GM12873 (cell line): ENCODE results near the gene MSRB1.

ENCODE experiments used
- TF ChIP-seq, protein P1 (sequence below): IDR thresholded peaks from 2 replicates; pipeline ENCODE4 v1.5.1; 2012; ENCODE audit warnings: low read depth, mild to moderate bottlenecking, moderate library complexity, low read length, control low read depth; ENCODE audit not compliant: insufficient read depth; ENCODE audit errors: missing control alignments

Gene MSRB1

DNA sequence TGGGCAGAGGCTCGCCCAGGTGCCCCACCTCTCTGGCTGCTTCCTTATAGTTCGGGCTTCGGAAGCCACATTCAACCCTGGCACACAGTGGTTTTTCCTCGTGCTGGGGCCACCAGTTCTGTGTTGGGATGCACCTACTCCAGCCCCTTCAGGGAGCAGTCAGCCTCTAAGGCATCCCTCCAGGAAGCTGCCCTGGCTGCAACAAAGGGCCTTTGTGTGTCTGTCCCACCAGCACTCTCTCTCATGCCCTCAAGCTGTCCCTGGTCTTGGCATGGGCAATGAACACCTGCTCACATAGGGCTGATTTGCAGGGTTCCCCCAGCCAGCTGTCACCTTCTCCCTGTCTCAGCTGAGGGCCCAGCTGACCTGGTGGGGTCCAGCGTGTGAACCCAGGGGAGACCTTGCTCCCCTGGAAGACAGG lies 39.0 kb upstream of the MSRB1 start:
- TF ChIP-seq, protein P1, sequence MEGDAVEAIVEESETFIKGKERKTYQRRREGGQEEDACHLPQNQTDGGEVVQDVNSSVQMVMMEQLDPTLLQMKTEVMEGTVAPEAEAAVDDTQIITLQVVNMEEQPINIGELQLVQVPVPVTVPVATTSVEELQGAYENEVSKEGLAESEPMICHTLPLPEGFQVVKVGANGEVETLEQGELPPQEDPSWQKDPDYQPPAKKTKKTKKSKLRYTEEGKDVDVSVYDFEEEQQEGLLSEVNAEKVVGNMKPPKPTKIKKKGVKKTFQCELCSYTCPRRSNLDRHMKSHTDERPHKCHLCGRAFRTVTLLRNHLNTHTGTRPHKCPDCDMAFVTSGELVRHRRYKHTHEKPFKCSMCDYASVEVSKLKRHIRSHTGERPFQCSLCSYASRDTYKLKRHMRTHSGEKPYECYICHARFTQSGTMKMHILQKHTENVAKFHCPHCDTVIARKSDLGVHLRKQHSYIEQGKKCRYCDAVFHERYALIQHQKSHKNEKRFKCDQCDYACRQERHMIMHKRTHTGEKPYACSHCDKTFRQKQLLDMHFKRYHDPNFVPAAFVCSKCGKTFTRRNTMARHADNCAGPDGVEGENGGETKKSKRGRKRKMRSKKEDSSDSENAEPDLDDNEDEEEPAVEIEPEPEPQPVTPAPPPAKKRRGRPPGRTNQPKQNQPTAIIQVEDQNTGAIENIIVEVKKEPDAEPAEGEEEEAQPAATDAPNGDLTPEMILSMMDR, result no peak

DNA sequence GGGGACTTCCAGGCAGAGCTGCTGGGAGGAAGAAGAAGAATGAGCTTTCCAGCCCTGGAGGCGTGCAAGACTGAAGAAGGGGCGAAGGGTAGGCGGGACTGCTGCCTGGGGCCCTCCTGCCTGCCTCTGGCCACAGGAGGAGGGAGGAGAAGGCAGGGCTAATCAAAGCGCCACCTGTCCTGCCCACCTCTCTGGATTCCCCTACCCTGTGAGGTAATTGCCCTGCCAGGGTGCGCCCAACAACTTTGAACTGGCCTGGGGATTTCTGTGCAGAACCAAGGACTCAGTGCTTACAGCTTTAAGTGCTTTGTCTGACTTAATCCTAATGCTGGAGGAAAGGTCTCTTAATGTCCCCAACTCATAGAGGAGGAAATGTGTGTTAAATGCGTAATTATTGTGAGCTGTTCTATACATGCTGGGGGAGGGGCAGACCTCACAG lies 38.4 kb upstream of the MSRB1 start, which contains the start of gene NOXO1:
NOXO1 (minus strand) TSS at position 72 of the 439 bp plus-strand sequence. CDS start 290 bp downstream, outside the sequence.
- TF ChIP-seq, protein P1, result no peak

- TF ChIP-seq, protein P1, result no peak
Measured at GRCh38 chr16:1980770-1981087, 37.7 kb upstream of the MSRB1 start.

- TF ChIP-seq, protein P1, result no peak
Measured at GRCh38 chr16:1980030-1980769, 37.2 kb upstream of the MSRB1 start.

- TF ChIP-seq, protein P1, result no peak
Measured at GRCh38 chr16:1979271-1980029, 36.5 kb upstream of the MSRB1 start.

- TF ChIP-seq, protein P1, result no peak
Measured at GRCh38 chr16:1978476-1979120, 35.6 kb upstream of the MSRB1 start.

DNA sequence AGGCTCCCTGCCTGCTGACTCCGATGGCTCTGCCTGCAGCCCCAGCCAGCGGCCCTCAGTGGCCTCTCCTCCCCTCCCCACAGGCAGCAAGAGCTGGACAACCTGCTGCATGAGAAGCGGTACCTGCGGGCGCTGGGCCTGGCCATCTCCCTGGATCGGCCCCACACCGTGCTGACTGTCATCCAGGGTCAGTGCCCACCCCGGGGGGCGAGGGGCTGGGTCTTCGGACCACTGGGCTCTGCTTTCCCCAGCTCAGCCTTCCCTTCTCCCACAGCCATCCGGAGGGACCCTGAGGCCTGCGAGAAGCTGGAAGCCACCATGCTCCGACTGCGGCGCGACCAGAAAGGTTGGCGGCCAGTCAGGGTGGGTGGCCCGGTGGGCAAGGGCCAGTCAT lies 34.9 kb upstream of the MSRB1 start:
- TF ChIP-seq, protein P1, result no peak
